Right lung (tissue), 10 donors: ENCODE measurements around the gene PILRA. TPM values are rescaled to one million over a fixed set of nuclear protein-coding genes. Genes with fewer than 3 reads are reported as not detected.
"Not testable (repeated sequence)": the region's sequence is repeated elsewhere in the genome, so short reads cannot be mapped to it uniquely, and the experiment has no call there.

Experiments used
- DNase-seq, 2 donors: peaks; one replicate each; pipeline ENCODE4 v3.0.0-alpha.2; 2013
- long read RNA-seq, 8 donors: transcript quantifications; one replicate each; lab custom pipeline, GENCODE V29; 2026
- polyA plus RNA-seq, 5 donors: library from polyadenylated mRNA; unstranded; fragments of 120-200 nt; gene quantifications; one replicate each; pipeline versions ENCODE4 v1.2.1 to v1.2.3, GENCODE V29; 2013; ENCODE audit warnings: inconsistent platforms in 1 of 5, low replicate concordance in 1 of 5; ENCODE audit not compliant: insufficient read length in 5 of 5, insufficient read depth in 1 of 5

The PILRA gene
- polyA plus RNA-seq, result 1 to 10 TPM; 3.2 to 6.3 (median 6.1) TPM
- long read RNA-seq, donor 1, partial matches to known transcripts, result 41 of 75 reads
- long read RNA-seq, donor 1, other reads (novel, unspliced or antisense), result 33 of 75 reads
- long read RNA-seq, donor 2, partial matches to known transcripts, result 0 of 1 reads
- long read RNA-seq, donor 2, other reads (novel, unspliced or antisense), result 0 of 1 reads
- long read RNA-seq, donor 3, result 0 reads
- long read RNA-seq, donor 4, partial matches to known transcripts, result 0 of 1 reads
- long read RNA-seq, donor 4, other reads (novel, unspliced or antisense), result 0 of 1 reads
- long read RNA-seq, donor 5, partial matches to known transcripts, result 0 of 1 reads
- long read RNA-seq, donor 5, other reads (novel, unspliced or antisense), result 0 of 1 reads
- long read RNA-seq, donor 6, partial matches to known transcripts, result 0 of 1 reads
- long read RNA-seq, donor 6, other reads (novel, unspliced or antisense), result 0 of 1 reads
- long read RNA-seq, donor 7, result 0 reads
- long read RNA-seq, donor 8, result 0 reads

GRCh38 chr7:100373261-100373831 is at the start of gene PILRA:
Gene PILRA, plus strand, starts transcription at chr7:100373487. Its CDS starts 170 bp downstream, at chr7:100373657.
- no peak for DNase-seq

GRCh38 chr7:100324194-100324593 is 49.1 kb upstream of the PILRA start:
- DNase-seq, result not testable (repeated sequence)

- DNase-seq, result not testable (repeated sequence)
Measured at GRCh38 chr7:100325671-100326070, 47.6 kb upstream of the PILRA start.

GRCh38 chr7:100326914-100327313 is 46.4 kb upstream of the PILRA start:
- DNase-seq, result not testable (repeated sequence)

- peak; percentile 91 to 92 for DNase-seq
Measured at GRCh38 chr7:100335566-100336466, 37.5 kb upstream of the PILRA start.

GRCh38 chr7:100338083-100338696 is 35.1 kb upstream of the PILRA start:
- DNase-seq, result not testable (repeated sequence)

- DNase-seq, result not testable (repeated sequence)
Measured at GRCh38 chr7:100341286-100341685, 32.0 kb upstream of the PILRA start.

- DNase-seq, result no peak
Measured at GRCh38 chr7:100342765-100343164, 30.5 kb upstream of the PILRA start.

- not testable (repeated sequence) for DNase-seq
Measured at GRCh38 chr7:100344124-100344559, 29.1 kb upstream of the PILRA start.

GRCh38 chr7:100344560-100345287 is 28.6 kb upstream of the PILRA start:
- DNase-seq, result not testable (repeated sequence)

GRCh38 chr7:100345288-100345672 is 28.0 kb upstream of the PILRA start:
- not testable (repeated sequence) for DNase-seq

- DNase-seq, result no peak
Measured at GRCh38 chr7:100346921-100347320, 26.4 kb upstream of the PILRA start.

GRCh38 chr7:100348805-100349204 is 24.5 kb upstream of the PILRA start:
- no peak for DNase-seq

- no peak for DNase-seq
Measured at GRCh38 chr7:100349757-100350156, 23.5 kb upstream of the PILRA start.

GRCh38 chr7:100351657-100352058 is 21.6 kb upstream of the PILRA start:
- DNase-seq, result no peak

GRCh38 chr7:100352230-100352781 is 21.0 kb upstream of the PILRA start:
- not testable (repeated sequence) for DNase-seq

- DNase-seq, result no peak
Measured at GRCh38 chr7:100352984-100353684, 20.2 kb upstream of the PILRA start.

GRCh38 chr7:100353685-100354330 is 19.5 kb upstream of the PILRA start:
- DNase-seq, result no peak
